Measurements from ENCODE around the gene GNG5.

DNA sequence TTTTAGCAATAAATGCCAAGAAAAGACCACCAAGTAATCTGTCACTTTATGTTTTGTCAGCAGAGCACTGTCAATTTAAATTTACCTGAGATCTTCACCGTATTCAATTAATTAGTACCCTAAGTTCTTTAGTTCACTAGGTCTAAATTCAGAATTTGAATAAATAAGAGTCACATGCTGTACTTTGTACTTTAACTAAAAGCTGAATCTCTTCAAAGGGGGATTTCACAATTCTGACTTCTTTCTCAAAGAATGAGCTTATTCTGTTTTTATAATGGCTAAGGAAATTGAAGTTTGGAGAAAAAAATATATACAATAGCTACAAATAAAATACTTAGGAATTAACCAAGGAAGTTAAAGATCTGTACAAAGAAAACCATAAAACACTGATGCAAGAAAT, 2.1 kb upstream of the GNG5 start:
- TF ChIP-seq POLR2A (IDR thresholded peaks at IDR 0.05; ENCODE audit: low read length) = no peak
- TF ChIP-seq GATA1 (IDR thresholded peaks at IDR 0.05; ENCODE audit: low read depth, low read length) = no peak
